ENCODE measurements around the gene TPST2.

Gene TPST2

DNA sequence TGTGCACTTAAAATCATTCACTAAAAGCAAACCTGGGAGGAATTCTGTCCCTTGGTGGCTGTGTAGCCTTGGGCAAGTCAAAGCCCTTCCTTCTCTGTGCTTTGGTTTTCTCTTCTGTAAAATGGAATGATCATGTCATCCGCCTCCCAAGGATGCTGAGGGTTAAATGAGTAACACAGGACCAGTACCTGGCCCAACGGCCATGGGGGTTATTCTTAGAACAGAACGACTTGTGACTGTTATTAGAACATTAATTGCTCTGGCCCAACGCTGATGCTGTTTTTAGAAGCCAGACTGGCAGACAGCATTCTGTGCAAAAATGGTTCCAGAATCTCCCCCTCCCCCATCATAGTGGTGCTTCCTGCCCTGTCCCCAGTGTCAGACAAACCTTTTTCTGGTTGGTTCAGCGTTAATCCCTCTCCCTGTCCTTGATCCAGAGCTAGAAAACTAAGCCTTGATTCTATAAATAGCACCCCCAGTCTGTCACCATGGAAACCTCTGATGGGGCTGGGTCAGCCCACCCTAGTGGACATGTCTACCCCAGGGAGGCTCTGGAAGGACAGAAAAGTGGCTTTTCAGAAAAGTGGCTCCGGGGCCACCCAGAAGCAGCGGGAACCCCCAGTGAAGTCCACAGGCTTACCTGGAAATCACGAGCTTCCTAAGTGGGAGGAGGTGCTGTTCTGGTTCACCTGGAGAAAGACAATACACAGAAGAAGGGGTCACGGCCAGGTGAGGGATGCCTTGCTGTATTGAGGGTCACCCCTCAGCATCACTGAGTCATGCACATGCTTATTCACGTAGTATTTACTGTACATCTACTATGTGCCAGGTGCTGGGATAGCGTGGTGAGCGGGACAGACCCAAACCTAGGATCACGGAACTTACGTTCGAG is 62.1 kb downstream of the TPST2 start:
- DNase-seq, result no peak

DNA sequence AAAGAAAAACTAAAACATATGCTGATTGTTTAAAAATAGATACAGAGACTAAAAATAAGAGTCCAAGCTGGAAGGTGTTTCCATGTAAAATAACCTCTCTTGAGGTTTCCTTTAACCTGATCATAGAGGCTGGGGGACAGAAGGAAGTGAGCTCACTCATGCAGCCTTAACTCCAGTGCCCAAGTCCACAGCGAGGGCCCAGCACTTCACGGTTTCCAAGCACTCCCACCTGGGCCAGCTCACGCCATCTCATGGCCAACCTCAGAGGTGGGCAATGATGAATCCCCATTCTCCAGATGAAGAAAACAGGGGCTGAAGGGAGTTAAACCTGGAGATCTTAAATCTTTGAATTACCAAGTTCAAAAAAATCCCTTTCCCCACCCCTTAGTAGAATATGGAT is 62.8 kb downstream of the TPST2 start:
- no peak for DNase-seq

DNA sequence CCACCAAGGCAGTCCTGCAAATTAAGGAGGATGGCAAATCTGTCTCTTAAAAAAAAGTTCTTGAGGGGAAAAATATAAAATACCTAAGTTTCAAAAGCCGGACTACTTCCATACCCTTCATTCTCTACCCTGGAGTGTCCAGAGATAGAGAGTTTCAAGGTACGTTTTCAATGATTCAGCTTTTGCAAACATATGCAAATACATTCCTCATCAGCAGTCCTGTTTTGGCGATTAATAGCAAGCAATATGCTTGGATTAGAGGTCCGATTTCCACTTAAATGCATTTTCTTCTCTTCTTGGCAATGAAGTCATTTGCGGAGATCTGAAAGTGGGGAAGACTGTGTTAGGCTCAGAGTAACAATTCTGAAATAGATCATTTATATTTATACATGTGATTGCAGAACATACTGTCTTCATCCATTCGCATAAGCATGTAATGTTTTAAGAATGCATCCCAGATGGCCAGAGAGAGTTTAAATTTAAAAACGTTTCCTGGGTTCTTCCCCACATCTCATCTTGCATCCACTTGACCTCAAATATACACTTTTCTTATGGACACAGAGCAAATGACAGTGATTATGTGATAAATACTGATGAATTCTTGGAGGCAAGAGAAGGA is 63.9 kb downstream of the TPST2 start:
- no peak for DNase-seq

DNA sequence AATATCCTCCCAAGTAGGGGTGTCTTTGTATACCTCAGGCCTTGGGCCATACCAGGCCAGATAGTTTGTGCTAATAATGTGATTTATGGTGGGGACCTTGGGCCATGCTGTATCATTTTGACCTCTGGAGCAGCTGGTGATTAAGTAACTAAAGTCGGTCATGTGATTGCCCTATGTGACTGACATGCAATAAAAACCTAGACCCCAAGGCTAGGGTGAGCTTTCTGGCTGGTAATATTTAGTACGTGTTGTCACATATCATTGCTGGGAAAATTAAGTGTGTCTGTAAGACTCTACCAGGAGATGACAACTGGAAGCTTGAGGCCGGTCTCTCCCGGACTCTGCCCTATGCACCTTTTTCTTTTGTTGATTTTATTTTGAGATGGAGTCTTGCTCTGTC is 65.1 kb downstream of the TPST2 start:
- no peak for DNase-seq

DNA sequence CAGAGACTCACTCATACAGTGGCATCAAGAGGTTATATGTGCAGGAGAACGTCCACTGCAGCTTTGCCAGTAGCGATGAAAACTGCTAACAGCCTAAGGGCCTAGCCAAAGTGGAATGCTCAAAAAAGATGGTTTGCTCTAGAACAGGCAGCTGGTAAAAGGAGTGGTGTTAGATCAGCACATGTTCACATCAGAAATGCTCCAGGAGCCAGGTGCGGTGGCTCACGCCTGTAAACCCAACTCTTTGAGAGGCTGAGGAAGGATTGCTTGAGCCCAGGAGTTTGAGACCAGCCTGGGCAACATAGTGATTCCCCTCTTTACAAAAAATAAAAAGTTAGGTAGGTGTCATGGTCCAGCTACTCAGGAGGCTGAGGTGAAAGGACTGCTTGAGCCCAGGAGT is 67.3 kb downstream of the TPST2 start:
- DNase-seq, result no peak

DNA sequence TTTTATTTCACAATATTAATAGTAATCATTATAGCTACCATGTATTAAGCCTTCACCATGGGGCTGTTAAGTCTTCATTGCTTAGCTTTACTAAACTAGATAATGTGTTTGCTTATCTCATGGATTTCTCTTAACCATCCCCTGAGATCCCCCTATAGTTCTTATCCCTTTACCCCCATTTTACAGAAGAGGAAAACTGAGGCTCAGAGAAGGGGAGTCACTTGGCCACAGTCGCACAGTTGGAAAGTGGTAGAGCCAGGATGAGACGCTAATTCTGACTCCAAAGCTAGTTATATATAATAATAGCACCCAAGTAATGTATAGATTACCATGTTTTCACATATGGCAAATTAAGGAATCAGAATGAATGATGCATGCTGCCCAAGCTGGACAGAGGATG is 67.9 kb downstream of the TPST2 start:
- DNase-seq, result no peak

DNA sequence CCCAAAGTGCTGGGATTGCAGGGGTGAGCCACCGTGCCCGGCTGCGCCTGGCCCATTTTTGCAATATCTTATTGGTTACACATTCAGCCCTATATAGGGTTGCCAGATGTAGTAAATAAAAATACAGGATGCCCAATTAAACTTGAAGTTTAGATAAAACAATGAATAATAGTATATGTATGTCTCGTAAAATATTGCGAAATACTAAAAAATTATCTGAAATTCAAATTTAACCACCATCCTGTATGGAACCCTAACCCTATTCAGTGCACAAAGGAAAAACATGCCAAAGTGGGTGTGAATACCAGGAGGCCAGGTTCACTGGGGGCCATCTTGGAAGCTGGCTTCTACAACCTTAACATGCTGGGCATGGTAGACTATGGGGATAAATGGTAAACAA is 72.5 kb downstream of the TPST2 start:
- DNase-seq, result no peak

DNA sequence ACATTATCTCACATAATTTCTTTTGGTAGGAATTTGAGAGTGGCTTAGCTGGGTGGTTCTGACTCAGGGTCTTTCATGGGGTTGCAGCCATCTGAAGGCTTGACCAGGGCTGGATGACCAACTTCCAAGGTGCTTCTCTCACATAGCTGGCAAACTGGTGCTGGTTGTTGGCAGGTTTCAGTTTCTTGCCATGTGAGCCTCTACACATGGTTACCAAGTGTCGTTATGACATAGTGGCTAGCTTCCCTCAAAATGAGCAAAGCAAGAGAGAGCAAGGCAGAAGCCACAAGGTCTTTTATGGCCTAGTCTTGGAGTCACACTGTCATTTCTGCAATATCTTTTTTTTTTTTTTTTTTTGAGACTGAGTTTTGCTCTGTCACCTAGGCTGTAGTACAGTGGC is 73.4 kb downstream of the TPST2 start:
- no peak for DNase-seq

DNA sequence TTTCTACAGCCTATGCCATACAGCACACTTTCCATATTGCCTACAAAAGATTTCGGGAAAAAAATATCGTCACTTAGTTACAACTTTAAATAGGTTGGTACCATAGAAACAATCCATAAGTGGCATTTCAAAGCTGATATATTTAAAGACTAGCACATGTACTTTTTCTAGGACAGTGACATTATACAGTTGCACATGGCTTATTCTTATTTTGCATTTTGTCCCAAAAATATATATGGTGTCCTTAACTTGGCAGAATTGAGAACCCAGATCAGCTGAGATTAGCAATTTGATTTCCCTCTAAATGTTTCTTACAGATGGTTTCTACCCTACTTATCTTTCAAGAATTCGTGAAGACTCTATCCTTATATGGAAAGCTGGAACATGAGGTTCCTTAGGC is 74.0 kb downstream of the TPST2 start:
- DNase-seq, result no peak

DNA sequence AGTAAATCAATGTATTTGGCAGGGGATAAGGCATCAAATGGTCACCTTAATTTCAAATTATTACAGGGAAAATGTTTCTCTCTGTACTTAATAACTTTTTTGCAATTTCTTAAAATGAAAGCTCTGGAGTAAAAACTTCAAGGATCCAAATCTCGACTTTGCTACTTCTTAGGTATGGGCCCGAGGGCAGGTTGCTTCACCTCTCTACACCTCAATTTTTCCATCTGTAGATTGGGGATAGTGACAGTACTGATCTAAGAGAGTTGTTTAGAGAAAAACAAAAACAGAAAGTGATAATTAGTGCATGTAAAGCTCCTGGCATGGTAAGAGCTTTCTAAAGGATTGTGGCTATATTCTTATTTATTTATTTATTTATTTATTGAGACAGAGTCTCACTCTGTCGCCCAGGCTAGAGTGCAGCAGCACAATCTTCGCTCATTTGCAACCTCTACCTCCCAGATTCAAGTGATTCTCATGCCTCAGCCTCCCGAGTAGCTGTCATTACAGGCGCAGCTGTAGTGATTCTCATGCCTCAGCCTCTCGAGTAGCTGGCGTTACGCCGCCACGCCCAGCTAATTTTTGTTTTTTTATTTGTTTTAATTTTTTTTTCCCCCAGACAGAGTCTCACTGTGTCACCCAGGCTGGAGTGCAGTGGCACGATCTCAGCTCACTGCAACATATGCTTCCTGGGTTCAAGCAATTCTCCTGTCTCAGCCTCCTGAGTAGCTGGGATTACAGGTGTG is 75.3 kb downstream of the TPST2 start:
- DNase-seq, result no peak

DNA sequence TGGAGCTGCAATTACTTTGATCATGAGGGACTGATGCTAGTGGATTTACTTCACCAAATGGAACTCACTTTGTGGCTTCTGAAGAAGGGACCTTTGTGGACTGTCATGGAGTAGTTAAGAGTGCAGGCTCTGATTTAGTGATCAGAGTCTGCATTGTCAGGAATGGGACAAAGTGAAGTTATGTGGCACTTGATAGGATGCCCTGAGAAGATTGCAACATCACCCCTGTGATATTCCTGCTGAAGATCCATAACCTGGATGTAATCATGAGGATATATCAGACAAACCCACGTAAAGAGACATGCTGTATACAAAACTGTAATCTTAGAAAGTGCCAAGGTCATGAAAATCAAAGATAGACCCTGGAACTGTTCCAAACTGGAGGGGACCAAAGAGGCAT is 76.1 kb downstream of the TPST2 start:
- no peak for DNase-seq

DNA sequence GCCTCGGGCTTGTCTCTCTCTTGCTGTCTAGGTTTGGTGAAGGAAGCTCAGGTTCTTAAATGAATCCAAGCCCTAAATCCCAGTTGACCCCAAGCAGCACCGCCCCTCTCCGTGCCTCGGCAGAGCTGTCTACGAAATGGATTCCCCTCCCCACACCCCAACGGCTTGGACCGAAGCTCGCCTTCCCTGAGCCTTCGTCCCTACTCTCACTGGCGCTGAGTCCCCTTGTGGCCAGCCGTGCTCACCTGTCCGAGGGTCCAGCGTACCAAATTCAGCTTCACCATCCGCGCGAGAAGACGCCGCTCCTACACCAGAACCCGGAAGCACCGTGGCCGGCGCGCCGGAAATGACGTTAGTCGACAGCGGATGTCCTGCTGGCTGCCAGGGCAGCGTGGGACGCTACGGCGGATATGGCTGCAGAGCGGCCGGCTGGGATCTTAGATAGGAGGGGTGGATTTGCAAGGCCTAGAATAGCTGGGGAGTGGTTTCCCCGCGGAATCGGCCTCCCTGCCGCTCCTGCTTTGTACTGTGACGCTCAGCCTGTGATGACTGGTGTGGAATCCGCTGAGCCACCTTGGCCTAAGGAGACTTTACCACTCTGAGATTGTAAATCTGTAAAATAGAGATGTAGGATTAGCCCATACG is 77.7 kb downstream of the TPST2 start, which contains the start of gene TFIP11:
Gene TFIP11, minus strand, starts transcription at position 325 of the 645 bp plus-strand sequence. CDS start 2,201 bp downstream, outside the sequence.
- DNase-seq, result peak; percentile 92

DNA sequence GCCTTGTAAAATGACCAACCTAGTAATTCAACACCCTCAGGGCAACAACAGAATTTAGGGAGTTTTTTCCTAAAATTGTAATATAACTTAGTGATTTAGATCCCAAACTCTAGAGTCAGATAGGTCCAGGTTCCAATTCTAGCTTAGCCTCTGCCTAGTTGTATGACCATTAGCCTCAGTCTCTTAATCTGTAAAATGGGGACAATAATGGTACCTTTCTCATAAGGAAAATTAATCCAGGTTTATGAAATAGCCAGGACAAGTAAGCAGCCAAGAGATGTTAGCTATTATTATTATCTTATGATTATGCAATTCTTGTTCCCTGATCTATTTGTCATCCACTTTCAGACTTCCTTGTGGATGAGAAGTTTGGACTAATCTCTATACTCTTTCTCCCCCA is 81.8 kb downstream of the TPST2 start:
- DNase-seq, result no peak

DNA sequence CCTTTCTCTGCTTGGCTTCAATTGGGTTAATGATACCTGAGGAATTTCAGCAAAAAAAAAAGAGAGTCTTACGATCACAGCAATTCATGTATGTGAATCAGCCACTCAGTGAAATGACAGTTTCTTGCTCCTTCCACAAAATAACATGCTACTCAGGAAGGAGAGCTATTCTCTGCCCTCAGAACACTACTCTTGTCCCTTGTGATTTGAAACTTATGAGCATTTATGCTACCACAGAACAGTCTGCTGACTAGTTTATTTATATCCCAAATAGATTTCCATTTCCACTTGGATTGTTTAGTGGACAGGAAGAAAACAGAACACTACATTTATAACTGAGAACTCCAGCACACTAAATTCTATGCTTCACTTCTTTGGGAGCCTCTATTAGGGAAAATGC is 86.2 kb downstream of the TPST2 start:
- DNase-seq, result no peak

DNA sequence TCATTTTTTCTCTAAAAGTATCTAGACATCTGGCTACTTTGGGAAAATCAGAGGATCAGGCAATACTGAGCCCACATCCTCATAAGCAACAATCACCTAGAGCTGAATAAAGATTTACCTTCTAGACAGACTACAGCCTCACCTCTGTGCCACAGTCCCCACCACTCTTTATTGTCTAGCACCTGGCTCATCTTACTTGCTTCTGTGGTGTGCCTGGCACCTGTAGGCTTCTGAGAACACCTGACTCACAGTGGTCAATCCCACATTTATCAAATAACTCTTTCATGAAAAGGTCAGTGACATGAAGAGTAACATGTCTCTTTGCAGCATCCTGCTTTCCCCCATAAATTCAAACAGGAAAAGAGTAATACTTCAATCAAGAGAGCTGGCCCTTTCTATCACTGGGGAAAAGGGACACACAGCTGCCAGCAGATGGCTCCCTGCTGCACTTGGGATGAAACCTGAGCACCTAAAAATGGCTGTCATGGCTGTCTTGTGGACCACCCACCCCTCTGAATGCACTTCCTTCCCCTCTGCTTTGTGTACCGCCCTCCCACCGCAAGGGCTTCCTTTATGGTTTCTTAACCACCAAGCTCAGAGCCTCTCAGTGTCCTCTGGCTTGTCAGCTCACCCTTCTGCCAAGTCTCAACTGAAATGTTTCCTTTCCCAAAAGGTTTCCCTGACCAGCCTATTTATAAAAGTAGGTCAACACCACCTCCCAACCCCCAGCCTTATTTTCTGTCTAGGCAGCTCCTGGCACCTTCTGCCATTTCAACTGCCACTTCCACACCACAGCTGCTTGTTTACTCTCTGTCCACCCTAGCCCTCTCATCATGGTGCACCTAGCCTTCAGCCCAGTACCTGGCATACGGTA is 87.0 kb downstream of the TPST2 start:
- DNase-seq, result peak; percentile 63

DNA sequence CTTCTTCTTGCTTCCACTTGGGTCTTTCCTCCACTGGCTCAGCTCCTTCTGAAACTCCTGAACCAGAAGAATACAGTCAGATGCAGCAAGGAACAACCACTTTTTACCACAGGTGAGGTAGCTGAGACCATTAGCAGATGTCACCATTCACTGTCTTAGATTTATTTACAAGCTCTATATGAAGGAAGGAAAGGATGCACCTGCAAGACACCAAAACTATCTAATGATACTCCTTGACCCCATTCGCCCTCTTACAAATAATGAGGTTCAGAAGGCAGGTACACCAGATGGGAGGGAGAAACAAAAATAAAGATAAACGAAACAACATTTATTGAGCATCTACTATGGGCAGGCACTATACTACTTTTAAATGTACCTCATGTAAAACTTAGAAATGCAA is 87.9 kb downstream of the TPST2 start:
- DNase-seq, result no peak

DNA sequence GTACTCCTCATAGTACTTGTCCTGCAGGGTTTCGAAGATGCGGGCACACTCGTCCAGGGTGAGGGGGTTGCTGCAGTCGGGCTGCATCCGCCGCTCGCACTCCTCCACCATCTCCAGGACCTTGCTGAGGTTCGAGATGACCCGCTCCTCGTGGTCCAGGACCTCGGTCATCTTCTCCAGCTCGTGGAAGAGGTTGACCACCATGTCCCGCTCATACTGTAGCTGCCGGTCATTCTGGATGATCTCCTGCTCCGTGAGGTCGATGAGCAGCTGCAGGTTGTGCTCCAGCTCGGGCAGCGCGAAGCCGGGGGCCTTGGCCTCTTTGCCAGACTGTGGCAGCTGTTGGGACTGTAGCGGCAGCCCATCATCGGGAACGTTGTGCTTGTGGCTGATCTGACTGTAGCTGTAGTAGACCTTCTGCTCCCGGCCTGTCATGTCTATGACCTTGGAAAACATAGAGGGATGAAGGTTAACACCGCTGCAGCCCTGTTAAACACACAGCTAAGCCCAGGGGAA is 90.7 kb downstream of the TPST2 start:
- DNase-seq, result no peak

DNA sequence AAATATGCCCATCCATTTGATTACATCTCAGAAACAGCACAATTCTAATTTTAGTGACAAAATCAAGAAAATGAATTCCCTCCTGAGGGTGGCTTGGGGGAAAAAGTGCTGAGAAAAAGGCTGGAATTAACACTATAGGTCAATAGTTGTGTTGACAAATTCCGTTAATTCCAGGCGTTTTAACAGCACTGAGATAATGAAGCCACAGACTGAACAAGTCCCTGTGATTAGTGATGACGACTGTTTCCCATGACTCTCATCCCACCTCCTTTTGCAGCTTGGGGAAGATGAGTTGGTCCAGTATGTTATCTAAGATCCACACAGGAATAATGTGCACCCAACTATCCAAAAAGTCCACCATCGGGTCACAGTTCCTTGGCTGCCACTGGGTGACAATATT is 93.5 kb downstream of the TPST2 start:
- DNase-seq, result no peak

DNA sequence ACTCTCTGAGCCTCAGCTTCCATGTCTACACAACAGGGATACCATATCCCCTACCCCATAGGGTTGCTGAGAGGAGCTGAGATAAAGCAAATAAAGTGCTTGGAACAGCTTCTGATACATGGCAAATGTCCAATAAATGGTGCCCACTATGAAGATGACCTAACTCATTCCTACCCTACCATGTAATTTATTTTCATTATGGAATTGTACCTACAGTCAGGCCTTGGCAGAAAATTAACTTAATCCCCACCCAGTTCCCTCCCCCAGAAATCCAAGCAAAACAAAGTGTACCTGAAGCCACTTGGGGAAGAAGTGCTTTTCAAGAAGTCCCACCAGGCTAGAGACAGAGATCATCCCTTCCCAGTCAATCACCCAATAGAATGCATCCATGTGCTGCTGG is 95.4 kb downstream of the TPST2 start:
- DNase-seq, result no peak

DNA sequence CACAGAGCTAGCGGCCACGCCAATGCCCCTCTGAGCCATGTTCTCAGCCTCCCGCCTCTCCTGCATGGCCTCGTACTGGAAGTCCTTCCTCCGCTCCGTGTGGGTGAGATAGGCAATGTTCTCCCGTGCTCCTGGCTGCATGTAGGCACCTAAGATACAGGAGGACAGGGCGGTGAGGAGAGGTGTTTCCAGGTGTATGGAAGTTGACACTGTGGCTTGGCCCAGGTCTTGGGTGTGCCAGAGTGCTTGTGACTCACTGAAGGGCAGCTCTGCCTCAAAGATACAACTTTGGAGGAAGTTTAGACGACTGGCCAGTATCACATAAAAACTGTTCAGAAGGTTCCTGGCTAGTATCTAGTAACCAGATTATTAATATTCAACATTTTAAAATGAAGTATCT is 97.7 kb downstream of the TPST2 start:
- no peak for DNase-seq

DNA sequence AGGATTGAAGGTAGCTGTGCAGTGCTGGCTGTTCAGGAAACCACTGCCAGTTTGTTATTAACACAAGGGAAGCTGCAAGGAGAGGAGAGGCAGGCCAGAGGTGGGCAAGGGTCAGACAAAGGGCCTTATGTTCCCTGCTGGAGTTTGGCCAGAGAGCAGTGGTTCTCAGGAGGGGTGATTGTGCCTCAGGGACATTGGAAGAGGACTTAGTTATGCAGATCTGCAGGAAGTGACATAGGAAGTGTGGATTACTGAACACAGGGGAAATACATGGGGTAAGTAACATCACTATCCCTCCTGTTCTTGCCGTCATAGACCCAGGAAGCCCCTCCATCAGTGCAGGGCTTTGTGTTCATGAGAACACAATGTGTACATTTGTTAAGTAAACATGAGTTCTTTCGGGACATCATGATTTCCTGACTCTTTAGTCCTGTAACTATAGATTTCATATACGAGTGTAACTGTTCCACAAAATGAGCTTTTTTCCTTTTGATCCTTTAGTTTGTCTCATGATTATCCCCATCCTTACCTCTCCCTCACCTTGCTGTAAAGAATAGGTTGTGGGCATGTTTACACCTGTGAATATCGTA is 100.4 kb downstream of the TPST2 start:
- DNase-seq, result no peak

DNA sequence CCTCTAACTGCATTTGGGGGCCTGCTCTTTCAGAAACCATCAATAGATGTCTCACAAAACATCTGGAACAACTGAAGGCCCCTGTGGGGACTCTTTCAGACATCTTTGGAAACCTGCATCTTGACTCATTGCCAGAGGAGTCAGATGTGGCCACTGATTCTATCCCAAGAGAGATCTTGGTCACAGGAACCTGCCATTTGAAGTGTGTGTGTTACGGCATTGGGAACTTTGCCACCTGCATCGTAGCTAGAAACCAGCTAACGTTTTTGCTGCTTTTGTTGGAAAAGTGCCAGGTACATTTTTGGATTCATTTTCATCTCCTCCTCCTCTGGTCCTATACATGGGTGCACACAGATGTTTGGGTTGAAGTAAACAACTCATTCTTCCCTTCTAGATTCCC is 101.9 kb downstream of the TPST2 start:
- no peak for DNase-seq
